ENCODE data around the gene SART3.

Gene SART3

DNA sequence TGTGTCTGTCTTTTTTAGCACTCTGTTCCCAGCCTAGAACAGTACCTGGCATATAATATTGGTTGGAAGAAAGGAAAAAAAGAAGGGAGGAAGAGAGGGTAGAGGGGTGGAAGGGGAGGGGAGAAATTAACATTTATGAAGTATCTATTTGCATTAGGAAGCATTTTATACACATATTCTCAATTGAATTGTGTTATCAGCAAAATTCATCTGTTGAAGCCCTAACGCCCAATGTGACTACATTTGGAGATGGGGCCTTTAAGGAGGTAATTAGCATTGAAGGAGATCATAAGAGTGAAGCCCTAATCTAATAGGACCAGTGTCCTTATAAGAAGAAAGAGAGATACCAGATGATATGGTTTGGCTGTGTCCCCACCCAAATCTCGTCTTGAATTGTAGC lies 76.1 kb downstream of the SART3 start:
- DNase-seq: no peak

DNA sequence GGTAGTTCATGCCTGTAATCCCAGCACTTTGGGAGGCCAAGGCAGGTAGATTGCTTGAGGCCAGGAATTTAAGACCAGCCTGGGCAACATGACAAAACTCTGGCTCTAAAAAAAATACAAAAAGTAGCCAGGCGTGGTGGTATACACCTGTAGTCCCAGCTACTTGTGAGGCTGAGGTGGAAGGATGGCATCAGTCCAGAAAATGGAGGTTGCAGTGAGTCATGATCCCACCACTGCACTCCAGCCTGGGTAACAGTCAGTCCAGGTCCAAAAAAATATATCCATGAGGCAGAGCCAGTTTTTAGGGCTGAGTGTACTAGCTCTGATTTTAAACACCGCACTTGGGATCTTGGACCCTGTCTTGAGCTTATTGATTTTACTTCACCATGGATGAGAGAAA lies 76.5 kb downstream of the SART3 start:
- DNase-seq: no peak

DNA sequence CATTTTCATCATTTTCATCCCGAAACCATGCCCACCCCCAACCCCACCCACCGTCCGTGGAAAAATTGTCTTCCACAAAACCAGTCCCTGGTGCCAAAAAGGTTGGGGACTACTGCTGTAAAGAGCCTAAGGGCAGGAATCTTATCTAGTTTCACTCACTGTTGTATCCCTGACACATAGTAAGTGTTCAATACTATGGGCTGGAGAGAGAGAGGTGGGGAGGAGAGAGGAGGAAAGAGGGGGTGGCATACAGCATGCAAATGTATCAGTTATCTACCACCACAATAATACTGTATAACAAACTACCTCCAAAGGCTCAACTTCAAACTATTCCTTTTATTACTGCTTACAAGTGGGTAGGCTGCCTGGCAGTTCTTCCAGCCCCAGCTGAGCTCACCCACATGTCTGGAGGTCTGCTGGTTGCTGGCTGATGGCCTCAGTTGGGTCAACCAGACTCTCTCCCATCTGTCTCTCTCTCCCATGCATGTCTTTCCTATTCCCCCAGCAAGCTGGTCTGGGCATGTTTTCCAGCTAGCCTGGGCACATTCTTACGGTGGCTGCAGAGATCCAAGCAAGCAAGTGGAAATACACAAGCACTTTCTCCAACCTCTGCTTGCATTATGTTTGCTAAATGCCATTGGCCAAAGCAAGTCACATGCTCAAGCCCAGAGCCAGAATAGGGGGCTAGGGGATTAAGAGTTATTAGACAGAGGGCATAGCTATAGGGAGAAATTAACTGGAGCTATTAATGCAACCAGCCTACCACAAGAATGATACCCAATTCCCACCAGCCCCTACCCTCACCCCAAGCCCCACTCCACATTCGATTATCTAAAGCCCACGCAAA lies 77.5 kb downstream of the SART3 start:
- peak in 1 of 14 donors; percentile 88 for DNase-seq

DNA sequence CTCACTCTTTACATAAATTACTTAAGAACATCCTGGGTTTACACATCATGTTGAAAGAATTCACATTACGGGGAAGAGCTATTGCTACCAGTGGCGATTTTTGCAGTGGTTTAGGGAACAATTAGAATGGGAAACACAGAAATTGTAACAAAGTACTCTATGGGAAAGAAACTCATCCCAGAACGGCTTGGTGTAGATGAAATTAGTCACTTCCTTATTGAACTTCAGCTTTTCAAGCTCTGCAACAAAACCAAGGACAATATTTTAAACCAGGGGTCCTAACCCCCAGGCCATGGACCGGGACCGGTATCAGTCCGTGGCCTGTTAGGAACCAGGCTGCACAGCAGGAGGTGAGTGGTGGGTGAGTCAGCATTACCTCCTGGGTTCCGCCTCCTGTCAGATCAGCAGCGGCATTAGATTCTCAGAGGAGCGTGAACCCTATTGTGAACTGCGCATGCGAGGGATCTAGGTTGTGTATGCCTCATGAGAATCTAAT lies 78.2 kb downstream of the SART3 start:
- no peak for DNase-seq

DNA sequence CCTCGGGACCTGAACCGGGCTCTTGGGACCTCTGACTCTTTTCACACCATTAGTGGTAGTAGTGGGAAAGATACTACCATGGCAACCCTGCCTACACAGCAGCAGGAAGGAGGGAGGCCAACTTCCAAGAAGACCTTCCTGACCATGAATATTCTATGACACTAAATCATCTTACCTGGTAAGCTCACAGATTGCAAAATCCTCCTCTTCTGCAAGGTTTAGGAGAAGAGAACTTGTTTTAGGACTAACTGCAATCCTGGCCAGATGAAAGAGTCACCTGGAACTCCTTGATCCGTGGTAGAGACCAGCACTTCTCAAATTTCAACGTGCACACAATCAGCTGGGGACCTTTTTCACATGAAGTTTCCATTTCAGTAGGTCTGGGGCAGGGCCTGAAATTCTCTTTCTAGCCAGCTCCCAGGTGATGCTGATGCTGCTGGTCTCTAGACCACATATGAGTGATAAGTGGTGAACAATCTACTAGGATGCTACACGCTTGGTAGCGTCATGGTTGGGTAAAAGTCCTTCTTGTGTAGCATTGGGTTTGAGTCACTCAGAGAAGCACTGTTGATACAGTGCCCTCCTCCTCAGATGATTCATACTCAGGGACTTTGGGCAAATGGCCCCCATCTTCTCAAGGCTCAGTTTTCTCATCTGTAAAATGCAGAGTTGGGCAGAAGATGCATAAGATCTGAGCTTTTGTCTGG lies 81.5 kb downstream of the SART3 start:
- DNase-seq: no peak

DNA sequence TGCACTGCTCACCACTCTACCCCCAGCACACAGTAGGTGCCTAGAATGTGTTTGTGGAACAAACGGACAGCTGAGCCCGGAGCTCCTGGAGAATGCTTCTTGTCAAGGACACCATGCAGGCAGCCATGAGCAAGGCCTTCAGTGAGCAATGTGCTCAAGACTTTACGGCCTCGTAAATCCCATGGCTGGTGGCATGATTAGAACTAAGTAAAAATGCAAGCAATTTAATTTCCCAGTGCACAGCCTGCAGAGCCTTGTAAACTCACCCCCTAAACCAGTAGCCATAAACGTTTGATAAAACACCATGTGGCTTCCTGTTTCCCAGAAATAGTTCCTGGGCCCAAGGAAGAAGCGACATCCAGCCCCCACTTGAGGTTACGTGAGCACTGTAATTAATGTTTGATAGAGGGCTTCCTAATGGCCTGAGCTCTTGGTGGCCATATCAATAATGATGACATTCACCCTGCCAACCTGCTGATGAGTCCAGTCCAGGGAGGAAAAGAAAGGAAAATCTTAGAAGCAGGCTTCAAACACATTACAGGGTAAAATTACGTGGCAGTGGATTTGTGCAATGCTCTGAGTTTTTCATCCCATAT lies 82.3 kb downstream of the SART3 start:
- DNase-seq: no peak

DNA sequence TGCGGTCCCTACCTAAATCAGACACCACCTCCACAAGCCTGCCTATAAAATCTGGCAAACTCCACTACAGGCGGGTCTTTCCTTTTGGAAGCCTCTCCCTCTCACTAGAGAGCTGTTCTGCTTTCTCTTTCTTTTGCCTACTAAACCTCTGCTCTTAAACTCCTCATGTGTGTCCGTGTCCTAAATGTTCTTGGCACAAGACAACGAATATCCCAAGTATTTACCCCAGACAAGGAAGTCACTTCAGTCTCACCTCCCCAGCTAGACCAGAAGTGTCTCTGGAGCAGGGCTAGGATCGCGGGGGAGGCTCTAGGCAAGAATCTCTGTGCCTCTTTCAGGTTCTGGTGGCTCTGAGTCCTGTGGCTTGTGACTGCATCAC lies 83.1 kb downstream of the SART3 start:
- DNase-seq: no peak

DNA sequence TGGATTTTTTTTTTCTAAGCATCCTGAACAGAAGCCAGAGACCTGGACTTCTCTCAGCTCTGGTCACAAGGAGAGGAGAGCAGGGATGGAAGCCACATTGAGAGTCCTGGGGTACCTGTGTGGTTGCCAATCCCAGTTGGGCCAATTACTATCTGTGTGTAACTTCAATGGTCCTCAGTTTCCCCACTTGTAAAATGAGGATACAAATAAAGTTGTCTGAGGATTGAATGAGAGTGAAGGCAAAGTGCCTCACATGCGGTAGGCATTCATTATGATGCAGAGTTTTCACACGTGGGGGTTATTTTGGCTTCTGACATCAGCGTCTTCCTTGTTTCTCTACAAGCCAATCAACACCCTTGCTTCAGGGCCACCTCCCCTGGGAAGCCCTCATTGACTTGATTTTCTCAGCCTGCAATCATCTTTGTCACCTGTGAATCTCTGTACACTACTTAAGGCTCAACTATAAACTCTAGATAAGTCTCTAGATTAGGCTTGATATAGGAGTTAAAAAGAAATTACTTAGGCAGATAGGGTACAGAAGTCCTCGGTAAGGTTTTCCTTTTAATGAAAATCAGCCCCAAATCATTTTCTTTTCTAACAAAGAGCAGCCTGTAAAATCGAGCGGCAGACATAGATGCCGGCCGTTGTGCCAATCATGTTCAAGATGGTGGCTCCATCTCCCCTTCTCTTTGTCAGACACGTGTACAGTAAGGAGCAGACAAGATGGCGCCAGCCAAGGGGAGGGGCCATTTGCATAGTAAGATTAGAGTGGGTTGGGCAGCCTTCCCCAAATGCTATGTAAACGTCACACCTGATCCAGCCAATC lies 83.7 kb downstream of the SART3 start:
- no peak for DNase-seq

DNA sequence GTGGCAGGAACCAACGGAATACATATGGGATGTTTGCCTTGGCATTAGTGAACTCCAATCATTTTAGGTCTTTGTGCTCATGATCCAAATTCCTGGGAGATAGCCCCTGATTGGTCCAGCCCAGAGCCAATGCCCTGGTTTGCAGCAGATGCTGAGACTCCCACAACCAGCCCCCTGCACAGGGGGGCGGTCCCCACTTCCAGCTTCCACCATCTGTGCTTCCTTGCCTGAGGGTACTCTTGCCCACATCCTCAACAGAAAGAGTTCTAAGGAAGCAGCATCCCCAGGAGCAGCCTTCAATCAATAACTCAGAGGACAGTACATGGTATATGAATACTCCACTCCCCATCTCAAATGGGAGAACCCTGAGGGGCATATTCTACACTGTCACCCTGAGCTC lies 85.6 kb downstream of the SART3 start:
- no peak for DNase-seq

DNA sequence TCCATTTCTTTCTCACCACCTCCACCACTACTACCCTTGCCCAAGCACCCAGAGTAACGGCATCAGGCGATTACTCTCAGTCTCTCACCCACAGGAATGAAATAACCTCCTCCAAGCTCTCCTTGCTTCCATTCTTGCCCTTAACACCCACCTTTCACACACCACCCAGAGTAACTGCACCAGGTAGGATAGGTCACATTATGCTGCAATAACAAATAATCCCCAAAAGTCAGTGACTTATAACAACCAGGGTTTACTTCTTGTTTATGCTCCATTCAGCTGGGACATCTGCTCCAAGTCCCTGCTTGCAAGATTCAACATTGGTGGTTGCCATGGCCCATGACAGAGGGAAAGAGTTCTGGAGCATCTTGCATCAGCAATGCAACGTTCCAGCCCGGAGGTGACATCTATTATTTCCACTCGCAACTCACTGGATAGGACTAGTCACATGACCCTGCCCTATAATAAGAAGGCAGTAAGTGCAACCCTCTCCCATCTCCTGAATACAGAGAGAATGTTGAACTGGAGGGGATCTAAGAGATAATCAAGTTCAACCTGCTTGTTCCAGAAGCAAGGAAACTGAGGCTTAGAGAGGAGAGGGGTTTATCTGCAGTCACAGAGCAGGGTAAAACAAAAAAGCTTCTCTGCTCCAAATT lies 87.4 kb downstream of the SART3 start:
- DNase-seq: no peak

Measured in C1 segment of cervical spinal cord (tissue), 14 donors.